ENCODE results near the gene SREK1IP1.

SREK1IP1 gene

GRCh38 chr5:64680289-64680688 lies 88.2 kb downstream of the SREK1IP1 start:
- TF ChIP-seq CTCF (conservative IDR thresholded peaks at IDR 0.05; ENCODE audit: control insufficient read depth, insufficient read depth, low read depth, low read length), result peak; percentile 19
- no peak overlapping the region for H3K4me3 ChIP-seq (ENCODE audit: control insufficient read depth, low read depth, low read length)
- DNase-seq (ENCODE audit: low read depth), result no peak

GRCh38 chr5:64678374-64678773 lies 90.1 kb downstream of the SREK1IP1 start:
- no peak overlapping the region for H3K4me3 ChIP-seq (ENCODE audit: control insufficient read depth, low read depth, low read length)
- no peak for DNase-seq (ENCODE audit: low read depth)
- TF ChIP-seq CTCF (conservative IDR thresholded peaks at IDR 0.05; ENCODE audit: control insufficient read depth, insufficient read depth, low read depth, low read length), result no peak

- H3K4me3 ChIP-seq (ENCODE audit: control insufficient read depth, low read depth, low read length), result no peak overlapping the region
- no peak for TF ChIP-seq CTCF (conservative IDR thresholded peaks at IDR 0.05; ENCODE audit: control insufficient read depth, insufficient read depth, low read depth, low read length)
- DNase-seq (ENCODE audit: low read depth), result no peak
These were observed 96.8 kb downstream of the SREK1IP1 start for GRCh38 chr5:64671678-64672077.

- DNase-seq (ENCODE audit: low read depth), result no peak
These were observed 98.2 kb downstream of the SREK1IP1 start for GRCh38 chr5:64670277-64670676.

More at GRCh38 chr5:64670277-64670676, 98.2 kb downstream of the SREK1IP1 start:
- no peak overlapping the region for H3K4me3 ChIP-seq (ENCODE audit: control insufficient read depth, low read depth, low read length)
- TF ChIP-seq CTCF (conservative IDR thresholded peaks at IDR 0.05; ENCODE audit: control insufficient read depth, insufficient read depth, low read depth, low read length), result no peak
